Lung (tissue), 12 donors: ENCODE measurements around the gene POLA1. TPM values are rescaled to one million over a fixed set of nuclear protein-coding genes. Genes with fewer than 3 reads are reported as not detected.

Source experiments
- ATAC-seq: fragments of 200-7000 bp; cut with Tn5 transposase; one replicate; pipeline ENCODE4 v1.9.1; 2020; ENCODE audit warnings: moderate number of reproducible peaks; ENCODE audit not compliant: insufficient read depth, low FRiP score
- DNase-seq, 3 donors: peaks; one replicate each; pipeline ENCODE4 v3.0.0-alpha.2; 2013 to 2017
- H3K27ac ChIP-seq, 2 donors: one replicate each; pipeline ENCODE4 v1.5.1; 2013; ENCODE audit warnings: mild to moderate bottlenecking in 2 of 2, moderate library complexity in 2 of 2, control low read depth in 1 of 2, inconsistent platforms in 1 of 2, low read depth in 1 of 2, low read length in 1 of 2
- H3K27me3 ChIP-seq, 3 donors: one replicate each; pipeline ENCODE4 v1.5.1; 2013; ENCODE audit warnings: low read length in 2 of 3; ENCODE audit not compliant: control insufficient read depth in 3 of 3, insufficient read depth in 3 of 3
- H3K36me3 ChIP-seq, 4 donors: one replicate each; pipeline ENCODE4 v1.5.1; 2013; ENCODE audit warnings: low read length in 4 of 4, mild to moderate bottlenecking in 1 of 4, moderate library complexity in 1 of 4; ENCODE audit not compliant: control insufficient read depth in 4 of 4, insufficient read depth in 4 of 4
- H3K4me1 ChIP-seq, 5 donors: one replicate each; pipeline ENCODE4 v1.5.1; 2013; ENCODE audit warnings: low read length in 5 of 5, mild to moderate bottlenecking in 2 of 5, moderate library complexity in 1 of 5; ENCODE audit not compliant: control insufficient read depth in 5 of 5, insufficient read depth in 5 of 5
- H3K4me3 ChIP-seq: one replicate; pipeline ENCODE4 v1.5.1; 2013; ENCODE audit warnings: mild to moderate bottlenecking, control low read depth, moderate library complexity
- H3K9ac ChIP-seq, 2 donors: one replicate each; pipeline ENCODE4 v1.5.1; 2013; ENCODE audit warnings: low read length in 2 of 2, control low read depth in 1 of 2; ENCODE audit not compliant: insufficient read depth in 1 of 2
- H3K9me3 ChIP-seq, 4 donors: one replicate each; pipeline ENCODE4 v1.5.1; 2013; ENCODE audit warnings: low read length in 3 of 4, mild to moderate bottlenecking in 1 of 4, moderate library complexity in 1 of 4; ENCODE audit not compliant: control insufficient read depth in 4 of 4, insufficient read depth in 3 of 4
- WGBS, 2 donors: extraction: QIAGEN DNeasy Blood & Tissue Kit; methylation state at CpG; one replicate each; pipeline ENCODE4 v1.1.7; 2013; 5-methylcytosine and 5-hydroxymethylcytosine counted together
- polyA plus RNA-seq, 2 donors: library from polyadenylated mRNA; stranded (reverse); fragments of 200-250 nt; gene quantifications; one replicate each; pipeline ENCODE4 v1.2.1, GENCODE V29; 2013
- total RNA-seq, 2 donors: library from RNA; depleted of rRNA in 1 of 2; stranded (reverse); fragments of >200 nt in 1 of 2; gene quantifications; one replicate each; pipeline ENCODE4 v1.2.1, GENCODE V29; 2014 to 2021
- TF ChIP-seq, protein P1 (sequence below): IDR thresholded peaks from 2 replicates; pipeline ENCODE4 v1.5.1; 2012; ENCODE audit warnings: mild to moderate bottlenecking; ENCODE audit errors: control extremely low read depth, extremely low read depth
- donor health status: control.
- donor health status: control.
- donor health status: Bipolar disorder and iron deficiency.
- donor health status: healthy.
- donor health status: DM: yes; HTN: yes; CAD: no.

POLA1 gene
- total and polyA plus RNA-seq, 4 donors, result 2.4 to 18.7 (median 6.1) TPM

DNA sequence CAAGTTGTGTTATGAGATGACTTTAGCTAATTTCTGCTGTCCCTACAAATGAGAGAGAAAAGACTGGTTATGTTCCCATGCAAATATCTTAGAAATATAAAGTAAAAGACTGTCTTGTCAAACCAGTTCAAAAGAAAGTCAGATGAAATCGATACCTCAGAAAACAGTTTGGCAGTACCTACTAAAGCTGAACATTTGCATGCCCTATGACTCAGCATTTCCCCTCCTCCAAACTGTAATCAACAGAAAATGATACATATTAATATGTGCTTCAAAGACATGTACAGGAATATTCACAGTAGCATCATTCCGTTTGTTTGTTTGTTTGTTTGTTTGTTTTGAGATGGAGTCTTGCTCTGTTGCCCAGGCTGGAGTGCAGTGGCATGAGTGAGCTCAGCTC lies 231.7 kb downstream of the POLA1 start:
- Histone ChIP-seq H3K27me3 (peaks cover 0 to 8% (median 5%) of the 10 kb centered on the region in 3 donors), H3K9ac (no peak overlapping the region), H3K4me1 (peaks cover 0 to 3% (median 0%) of the 10 kb centered on the region in 5 donors), H3K4me3 (no peak overlapping the region), H3K9me3 (no peaks in the 10 kb centered on the region), H3K36me3 (peaks cover 0 to 2% (median 0%) of the 10 kb centered on the region in 4 donors), H3K27ac (no peak overlapping the region)
- TF ChIP-seq, protein P1, sequence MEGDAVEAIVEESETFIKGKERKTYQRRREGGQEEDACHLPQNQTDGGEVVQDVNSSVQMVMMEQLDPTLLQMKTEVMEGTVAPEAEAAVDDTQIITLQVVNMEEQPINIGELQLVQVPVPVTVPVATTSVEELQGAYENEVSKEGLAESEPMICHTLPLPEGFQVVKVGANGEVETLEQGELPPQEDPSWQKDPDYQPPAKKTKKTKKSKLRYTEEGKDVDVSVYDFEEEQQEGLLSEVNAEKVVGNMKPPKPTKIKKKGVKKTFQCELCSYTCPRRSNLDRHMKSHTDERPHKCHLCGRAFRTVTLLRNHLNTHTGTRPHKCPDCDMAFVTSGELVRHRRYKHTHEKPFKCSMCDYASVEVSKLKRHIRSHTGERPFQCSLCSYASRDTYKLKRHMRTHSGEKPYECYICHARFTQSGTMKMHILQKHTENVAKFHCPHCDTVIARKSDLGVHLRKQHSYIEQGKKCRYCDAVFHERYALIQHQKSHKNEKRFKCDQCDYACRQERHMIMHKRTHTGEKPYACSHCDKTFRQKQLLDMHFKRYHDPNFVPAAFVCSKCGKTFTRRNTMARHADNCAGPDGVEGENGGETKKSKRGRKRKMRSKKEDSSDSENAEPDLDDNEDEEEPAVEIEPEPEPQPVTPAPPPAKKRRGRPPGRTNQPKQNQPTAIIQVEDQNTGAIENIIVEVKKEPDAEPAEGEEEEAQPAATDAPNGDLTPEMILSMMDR, result no peak
- 75 to 79% methylated on average over 2 of the region's 2 CpGs for WGBS, 2 donors
- ATAC-seq, result no peak
- no peak for DNase-seq

DNA sequence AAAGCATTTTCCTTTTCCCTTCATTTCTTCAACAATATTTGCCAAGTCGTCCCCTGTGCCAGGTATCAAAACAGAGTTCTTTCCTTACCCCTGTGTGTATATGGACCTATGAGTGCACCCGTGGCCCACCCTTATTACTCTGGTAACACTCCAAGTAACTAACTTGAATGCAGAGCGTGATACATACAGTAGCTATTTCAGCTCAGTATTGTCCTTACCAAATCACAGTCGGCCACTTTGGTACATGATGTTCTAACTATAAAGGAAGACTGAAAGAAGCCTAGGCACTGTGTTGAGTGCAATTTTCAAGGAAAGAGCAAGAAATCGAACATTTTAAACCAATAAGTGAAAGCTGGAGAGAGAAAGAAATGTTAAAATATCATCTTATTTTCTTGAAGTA lies 233.7 kb downstream of the POLA1 start:
- TF ChIP-seq, protein P1, result no peak
- Histone ChIP-seq H3K9ac (no peak overlapping the region), H3K4me1 (no peaks in the 10 kb centered on the region), H3K27ac (no peak overlapping the region), H3K9me3 (no peaks in the 10 kb centered on the region), H3K27me3 (peaks cover 0 to 8% (median 8%) of the 10 kb centered on the region in 3 donors), H3K36me3 (peaks cover 0 to 3% (median 0%) of the 10 kb centered on the region in 4 donors), H3K4me3 (no peak overlapping the region)
- 76 to 94% methylated on average over 5 of the region's 5 CpGs for WGBS, 2 donors
- ATAC-seq (no peak), DNase-seq (no peak)

DNA sequence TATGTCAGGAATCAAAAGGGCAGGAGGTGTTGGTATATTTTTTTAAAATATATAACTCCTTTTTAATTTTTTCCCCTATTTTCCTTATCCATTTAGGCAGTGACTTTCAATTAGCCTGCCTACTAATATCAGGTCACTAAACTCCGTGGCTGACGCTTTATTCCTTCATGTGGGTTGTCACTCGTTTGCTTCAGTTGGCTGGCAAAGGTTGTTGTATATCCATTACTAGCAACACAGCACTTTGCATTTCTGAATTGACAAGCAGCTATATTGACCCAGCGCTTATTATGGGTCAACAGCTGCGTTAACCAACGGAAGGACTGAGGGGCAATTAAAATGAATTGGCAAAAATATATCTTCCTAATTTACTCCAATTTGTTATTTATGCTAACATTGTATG lies 234.4 kb downstream of the POLA1 start:
- Histone ChIP-seq H3K27me3 (peaks cover 0 to 8% (median 8%) of the 10 kb centered on the region in 3 donors), H3K4me3 (no peak overlapping the region), H3K4me1 (no peaks in the 10 kb centered on the region), H3K9ac (no peak overlapping the region), H3K9me3 (no peaks in the 10 kb centered on the region), H3K27ac (no peak overlapping the region), H3K36me3 (peaks cover 0 to 3% (median 0%) of the 10 kb centered on the region in 4 donors)
- DNase-seq (no peak), ATAC-seq (no peak)
- TF ChIP-seq, protein P1, result no peak
- 84 to 100% methylated on average over 6 of the region's 6 CpGs for WGBS, 2 donors

DNA sequence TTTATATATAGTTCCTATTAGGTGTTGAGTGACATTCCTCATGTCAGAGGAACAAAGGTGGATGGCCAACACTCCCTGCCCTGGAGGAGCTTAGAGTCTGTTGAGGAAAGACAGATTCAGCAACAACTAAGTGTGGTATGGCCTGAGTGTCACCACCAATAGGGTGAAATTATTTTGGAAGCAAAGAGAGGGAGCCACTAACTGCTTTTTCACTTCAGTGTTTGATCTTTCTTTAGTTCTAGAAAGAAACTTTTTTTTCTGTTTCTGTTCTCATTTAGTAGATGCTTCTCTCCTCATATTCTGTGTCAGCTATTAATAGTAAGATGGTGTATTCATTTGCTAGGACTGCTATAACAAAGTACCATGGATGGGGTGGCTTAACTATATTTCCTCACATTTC lies 240.6 kb downstream of the POLA1 start:
- H3K9ac ChIP-seq, result no peak overlapping the region
- H3K27ac ChIP-seq, result no peak overlapping the region
- peaks cover 0 to 11% (median 8%) of the 10 kb centered on the region in 3 donors for H3K27me3 ChIP-seq
- no peaks in the 10 kb centered on the region for H3K9me3 ChIP-seq
- peaks cover 0 to 1% (median 0%) of the 10 kb centered on the region in 4 donors for H3K36me3 ChIP-seq
- DNase-seq (no peak), ATAC-seq (no peak)
- no peaks in the 10 kb centered on the region for H3K4me1 ChIP-seq
- no peak overlapping the region for H3K4me3 ChIP-seq
- TF ChIP-seq, protein P1, result no peak
